Natural killer cell (primary cell): ENCODE measurements around the gene ITGB5. TPM values are rescaled to one million over a fixed set of nuclear protein-coding genes. Genes with fewer than 3 reads are reported as not detected.

Experiments used
- ATAC-seq, 3 donors: fragments of 150-1000 bp in 2 of 3; fragments of 200-7000 bp in 1 of 3; cut with Tn5 transposase; 1 replicate in 1 of 3; 2 replicates in 2 of 3; pipeline ENCODE4 v1.10.0; 2021; ENCODE audit warnings: mild to moderate bottlenecking in 2 of 3, moderate library complexity in 2 of 3
- DNase-seq, 2 donors: peaks; one replicate each; pipeline versions ENCODE4 v3.0.0 to v3.0.0-alpha.2; 2013 to 2021; ENCODE audit warnings: mixed read lengths in 1 of 2
- H3K27ac ChIP-seq: one replicate; pipeline ENCODE4 v1.5.1; 2013; ENCODE audit warnings: mild to moderate bottlenecking, low read length
- H3K27me3 ChIP-seq: one replicate; pipeline ENCODE4 v1.6.1; 2013; ENCODE audit warnings: low read length; ENCODE audit not compliant: control insufficient read depth, insufficient read depth
- H3K36me3 ChIP-seq: one replicate; pipeline ENCODE4 v1.6.1; 2013; ENCODE audit warnings: low read length; ENCODE audit not compliant: control insufficient read depth, insufficient read depth
- H3K4me1 ChIP-seq: one replicate; pipeline ENCODE4 v1.6.1; 2013; ENCODE audit warnings: low read length; ENCODE audit not compliant: control insufficient read depth, insufficient read depth
- H3K4me3 ChIP-seq: one replicate; pipeline ENCODE4 v1.5.1; 2013; ENCODE audit warnings: low read length
- H3K9me3 ChIP-seq: one replicate; pipeline ENCODE4 v1.6.1; 2013; ENCODE audit warnings: low read length; ENCODE audit not compliant: control insufficient read depth, insufficient read depth
- H3K27ac Mint-ChIP-seq, 2 donors: one replicate each; pipeline ENCODE4 v1.8.0; 2022; ENCODE audit warnings: mild to moderate bottlenecking in 2 of 2, mixed read lengths in 2 of 2, moderate library complexity in 1 of 2
- H3K27me3 Mint-ChIP-seq, 2 donors: one replicate each; pipeline ENCODE4 v1.8.0; 2022; ENCODE audit warnings: low read depth in 2 of 2, mixed read lengths in 2 of 2
- H3K36me3 Mint-ChIP-seq: one replicate; pipeline ENCODE4 v1.8.0; 2022; ENCODE audit warnings: mixed read lengths
- H3K4me1 Mint-ChIP-seq, 2 donors: one replicate each; pipeline ENCODE4 v1.8.0; 2022; ENCODE audit warnings: mixed read lengths in 2 of 2
- H3K4me3 Mint-ChIP-seq: one replicate; pipeline ENCODE4 v1.8.0; 2022; ENCODE audit warnings: mild to moderate bottlenecking, moderate library complexity, mixed read lengths
- H3K9me3 Mint-ChIP-seq, 2 donors: one replicate each; pipeline ENCODE4 v1.8.0; 2022; ENCODE audit warnings: mixed read lengths in 2 of 2
- CTCF ChIP-seq: fragments of 200-600 bp; IDR thresholded peaks from one replicate; pipeline ENCODE4 v1.8.0; 2022; ENCODE audit warnings: antibody characterized with exemption
- WGBS: methylation state at CpG from one replicate; pipeline ENCODE4 v1.1.7; 2013; ENCODE audit warnings: missing lambda C conversion rate; ENCODE audit not compliant: insufficient coverage; 5-methylcytosine and 5-hydroxymethylcytosine counted together
- intact Hi-C: fragments of 100-400 bp; cut with micrococcal nuclease; formaldehyde crosslinking; loops from one replicate; pipeline ENCODE4 v1.14.2; 2022
- total RNA-seq, 4 donors: library from RNA; stranded (reverse); fragments of 120-200 nt in 1 of 4; gene quantifications; one replicate each; pipeline versions ENCODE4 v1.2.3 to v1.2.4, GENCODE V29; 2013 to 2022

The ITGB5 gene
- total RNA-seq, 3 donors from 2014 or later (not counting 1 experiment from before 2014, with no cell fraction given), result 1.0 to 8.4 (median 5.4) TPM

- ATAC-seq (no peak), DNase-seq (no peak)
- no peak overlapping the region for H3K27ac ChIP-seq
- peaks cover 7% of the 10 kb centered on the region for H3K4me1 ChIP-seq
- no peaks in the 10 kb centered on the region for H3K9me3 Mint-ChIP-seq
- no peaks in the 10 kb centered on the region for H3K36me3 Mint-ChIP-seq
- intact Hi-C loops, result no loop called here
- no peaks in the 10 kb centered on the region for H3K27me3 Mint-ChIP-seq
- 100% methylated on average over 1 of the region's 1 CpG for WGBS
- no peaks in the 10 kb centered on the region for H3K9me3 ChIP-seq
- no peak for TF ChIP-seq CTCF
- no peak overlapping the region for H3K27ac Mint-ChIP-seq
- no peaks in the 10 kb centered on the region for H3K27me3 ChIP-seq
- H3K36me3 ChIP-seq, result no peaks in the 10 kb centered on the region
- H3K4me1 Mint-ChIP-seq, result peaks cover 0 to 9% of the 10 kb centered on the region in 2 donors
- no peak overlapping the region for H3K4me3 ChIP-seq
- no peak overlapping the region for H3K4me3 Mint-ChIP-seq
Measured at GRCh38 chr3:124896824-124897526, 9.8 kb upstream of the ITGB5 start.

GRCh38 chr3:124895756-124896155 is 8.6 kb upstream of the ITGB5 start:
- no peak for ATAC-seq
- H3K27ac ChIP-seq, result no peak overlapping the region
- H3K4me1 ChIP-seq, result no peaks in the 10 kb centered on the region
- intact Hi-C loops, result no loop called here
- no peak for DNase-seq
- H3K9me3 Mint-ChIP-seq, result no peaks in the 10 kb centered on the region
- TF ChIP-seq CTCF, result no peak
- H3K27ac Mint-ChIP-seq, result no peak overlapping the region
- H3K4me3 ChIP-seq, result no peak overlapping the region
- H3K4me3 Mint-ChIP-seq, result no peak overlapping the region
- H3K36me3 Mint-ChIP-seq, result no peaks in the 10 kb centered on the region
- H3K4me1 Mint-ChIP-seq, result peaks cover 0 to under 1% of the 10 kb centered on the region in 2 donors
- peaks cover 0 to 1% of the 10 kb centered on the region in 2 donors for H3K27me3 Mint-ChIP-seq
- no peaks in the 10 kb centered on the region for H3K36me3 ChIP-seq
- no peaks in the 10 kb centered on the region for H3K9me3 ChIP-seq
- H3K27me3 ChIP-seq, result no peaks in the 10 kb centered on the region
- 100% methylated on average over 7 of the region's 7 CpGs for WGBS

GRCh38 chr3:124893526-124893925 is 6.4 kb upstream of the ITGB5 start:
- intact Hi-C loops, result no loop called here
- H3K27me3 Mint-ChIP-seq, result peaks cover 8 to 11% of the 10 kb centered on the region in 2 donors
- no peak overlapping the region for H3K27ac Mint-ChIP-seq
- DNase-seq, result no peak
- H3K27ac ChIP-seq, result no peak overlapping the region
- no peak for TF ChIP-seq CTCF
- H3K36me3 ChIP-seq, result no peaks in the 10 kb centered on the region
- H3K27me3 ChIP-seq, result peaks cover 4% of the 10 kb centered on the region
- ATAC-seq, result no peak
- H3K36me3 Mint-ChIP-seq, result no peaks in the 10 kb centered on the region
- H3K4me3 ChIP-seq, result no peak overlapping the region
- no peaks in the 10 kb centered on the region for H3K9me3 Mint-ChIP-seq
- no peaks in the 10 kb centered on the region for H3K4me1 Mint-ChIP-seq
- H3K4me3 Mint-ChIP-seq, result no peak overlapping the region
- H3K4me1 ChIP-seq, result no peaks in the 10 kb centered on the region
- WGBS, result 89% methylated on average over 2 of the region's 2 CpGs
- H3K9me3 ChIP-seq, result no peaks in the 10 kb centered on the region
